ENCODE data around the gene CNIH3. TPM values are rescaled to one million over a fixed set of nuclear protein-coding genes. Genes with fewer than 3 reads are reported as not detected.

Gene CNIH3
- total RNA-seq, 1 donor: 3.6 TPM

DNA sequence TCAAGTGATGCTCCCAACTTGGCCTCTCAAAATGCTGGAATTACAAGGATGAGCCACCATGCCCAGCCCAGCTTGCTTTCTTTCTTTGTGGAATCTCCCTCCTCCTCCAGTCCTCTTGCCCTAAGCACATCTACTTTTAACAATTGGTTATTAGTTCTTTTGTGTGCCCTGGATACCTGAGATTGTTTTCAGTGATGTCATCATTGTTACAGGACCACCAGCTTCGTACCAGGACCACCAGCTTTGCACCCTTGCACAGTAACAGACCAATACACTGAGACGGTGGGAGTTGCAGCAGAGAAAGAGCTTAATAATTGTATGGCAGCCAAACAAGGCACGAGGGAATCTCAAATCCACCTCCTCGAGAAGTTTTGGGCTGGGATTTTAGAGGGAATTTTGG is 71.3 kb downstream of the CNIH3 start:
- no peaks in the 10 kb centered on the region for H3K9me3 ChIP-seq (ENCODE audit: low read depth, low read length)
- no peak for DNase-seq (ENCODE audit: insufficient read length, low spot score, missing footprints)
- no peak overlapping the region for H3K27ac ChIP-seq (ENCODE audit: low read depth, low read length)
- H3K4me2 ChIP-seq (ENCODE audit: insufficient read depth, low read length): no peak overlapping the region
- H4K20me1 ChIP-seq (ENCODE audit: insufficient read depth, low read length): no peaks in the 10 kb centered on the region
- no peak overlapping the region for H3K4me3 ChIP-seq (ENCODE audit: insufficient read depth, low read length)
- no peaks in the 10 kb centered on the region for H3K4me1 ChIP-seq (ENCODE audit: insufficient read depth, low read length)
- H3K36me3 ChIP-seq (ENCODE audit: insufficient read depth, low read length): no peaks in the 10 kb centered on the region
- no peaks in the 10 kb centered on the region for H3K27me3 ChIP-seq (ENCODE audit: insufficient read depth, low read length)
- TF ChIP-seq, protein P1, sequence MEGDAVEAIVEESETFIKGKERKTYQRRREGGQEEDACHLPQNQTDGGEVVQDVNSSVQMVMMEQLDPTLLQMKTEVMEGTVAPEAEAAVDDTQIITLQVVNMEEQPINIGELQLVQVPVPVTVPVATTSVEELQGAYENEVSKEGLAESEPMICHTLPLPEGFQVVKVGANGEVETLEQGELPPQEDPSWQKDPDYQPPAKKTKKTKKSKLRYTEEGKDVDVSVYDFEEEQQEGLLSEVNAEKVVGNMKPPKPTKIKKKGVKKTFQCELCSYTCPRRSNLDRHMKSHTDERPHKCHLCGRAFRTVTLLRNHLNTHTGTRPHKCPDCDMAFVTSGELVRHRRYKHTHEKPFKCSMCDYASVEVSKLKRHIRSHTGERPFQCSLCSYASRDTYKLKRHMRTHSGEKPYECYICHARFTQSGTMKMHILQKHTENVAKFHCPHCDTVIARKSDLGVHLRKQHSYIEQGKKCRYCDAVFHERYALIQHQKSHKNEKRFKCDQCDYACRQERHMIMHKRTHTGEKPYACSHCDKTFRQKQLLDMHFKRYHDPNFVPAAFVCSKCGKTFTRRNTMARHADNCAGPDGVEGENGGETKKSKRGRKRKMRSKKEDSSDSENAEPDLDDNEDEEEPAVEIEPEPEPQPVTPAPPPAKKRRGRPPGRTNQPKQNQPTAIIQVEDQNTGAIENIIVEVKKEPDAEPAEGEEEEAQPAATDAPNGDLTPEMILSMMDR (IDR thresholded peaks at IDR 0.05; ENCODE audit: extremely low read depth, low read depth, low read length): no peak
- no peaks in the 10 kb centered on the region for H3K79me2 ChIP-seq (ENCODE audit: insufficient read depth, low read length)
- no peak overlapping the region for H2AFZ ChIP-seq (ENCODE audit: low read length)

DNA sequence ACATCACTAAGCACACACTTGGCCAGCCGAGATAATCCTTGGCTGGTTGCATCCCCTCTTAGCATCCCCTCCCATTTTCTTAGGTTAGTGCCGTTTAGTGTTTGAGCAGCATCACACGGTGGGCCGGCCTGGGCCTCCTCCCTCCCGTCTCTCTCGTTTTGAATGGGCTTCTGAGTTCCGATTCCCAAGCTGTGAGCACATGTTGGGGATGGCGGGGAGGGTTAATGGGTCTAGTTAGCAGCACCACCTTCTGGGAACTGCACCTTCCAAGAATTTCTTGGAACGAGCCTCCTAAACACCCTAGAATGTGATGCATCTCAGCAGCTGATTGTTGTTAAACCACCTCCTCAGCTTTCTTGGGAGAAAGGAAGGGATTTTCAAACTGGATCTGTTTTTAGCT is 73.3 kb downstream of the CNIH3 start:
- no peaks in the 10 kb centered on the region for H3K36me3 ChIP-seq (ENCODE audit: insufficient read depth, low read length)
- DNase-seq (ENCODE audit: insufficient read length, low spot score, missing footprints): no peak
- H3K4me2 ChIP-seq (ENCODE audit: insufficient read depth, low read length): no peak overlapping the region
- no peak overlapping the region for H2AFZ ChIP-seq (ENCODE audit: low read length)
- H3K27me3 ChIP-seq (ENCODE audit: insufficient read depth, low read length): no peaks in the 10 kb centered on the region
- TF ChIP-seq, protein P1 (IDR thresholded peaks at IDR 0.05; ENCODE audit: extremely low read depth, low read depth, low read length): no peak
- H4K20me1 ChIP-seq (ENCODE audit: insufficient read depth, low read length): no peaks in the 10 kb centered on the region
- no peak overlapping the region for H3K4me3 ChIP-seq (ENCODE audit: insufficient read depth, low read length)
- no peaks in the 10 kb centered on the region for H3K79me2 ChIP-seq (ENCODE audit: insufficient read depth, low read length)
- H3K9me3 ChIP-seq (ENCODE audit: low read depth, low read length): no peaks in the 10 kb centered on the region
- no peak overlapping the region for H3K27ac ChIP-seq (ENCODE audit: low read depth, low read length)
- no peaks in the 10 kb centered on the region for H3K4me1 ChIP-seq (ENCODE audit: insufficient read depth, low read length)

DNA sequence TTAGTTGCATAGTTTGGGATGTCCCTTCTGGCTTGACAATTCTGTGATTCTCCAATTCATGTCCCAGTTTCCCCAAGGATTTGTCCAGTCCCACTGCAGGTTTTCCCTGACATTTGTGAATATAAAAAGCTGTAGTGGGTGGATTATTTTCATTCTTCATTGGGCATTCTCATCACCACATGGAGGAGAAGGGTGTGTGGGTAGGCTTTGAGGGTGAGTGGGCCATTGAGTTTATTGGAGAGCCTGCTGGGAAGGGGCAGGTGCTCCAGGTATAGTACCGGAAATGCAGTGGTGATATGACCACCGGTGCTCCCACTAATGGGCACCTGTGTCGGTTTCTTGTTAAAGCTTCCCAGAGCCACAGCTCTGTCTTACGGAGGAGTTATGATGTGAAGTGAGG is 74.5 kb downstream of the CNIH3 start:
- Histone ChIP-seq H3K27me3 (ENCODE audit: insufficient read depth, low read length) (no peaks in the 10 kb centered on the region), H4K20me1 (ENCODE audit: insufficient read depth, low read length) (no peaks in the 10 kb centered on the region), H3K9me3 (ENCODE audit: low read depth, low read length) (no peaks in the 10 kb centered on the region), H3K36me3 (ENCODE audit: insufficient read depth, low read length) (no peaks in the 10 kb centered on the region), H3K27ac (ENCODE audit: low read depth, low read length) (no peak overlapping the region), H2AFZ (ENCODE audit: low read length) (no peak overlapping the region), H3K4me1 (ENCODE audit: insufficient read depth, low read length) (no peaks in the 10 kb centered on the region), H3K79me2 (ENCODE audit: insufficient read depth, low read length) (no peaks in the 10 kb centered on the region), H3K4me2 (ENCODE audit: insufficient read depth, low read length) (no peak overlapping the region), H3K4me3 (ENCODE audit: insufficient read depth, low read length) (no peak overlapping the region)
- no peak for DNase-seq (ENCODE audit: insufficient read length, low spot score, missing footprints)
- TF ChIP-seq, protein P1 (IDR thresholded peaks at IDR 0.05; ENCODE audit: extremely low read depth, low read depth, low read length): no peak

DNA sequence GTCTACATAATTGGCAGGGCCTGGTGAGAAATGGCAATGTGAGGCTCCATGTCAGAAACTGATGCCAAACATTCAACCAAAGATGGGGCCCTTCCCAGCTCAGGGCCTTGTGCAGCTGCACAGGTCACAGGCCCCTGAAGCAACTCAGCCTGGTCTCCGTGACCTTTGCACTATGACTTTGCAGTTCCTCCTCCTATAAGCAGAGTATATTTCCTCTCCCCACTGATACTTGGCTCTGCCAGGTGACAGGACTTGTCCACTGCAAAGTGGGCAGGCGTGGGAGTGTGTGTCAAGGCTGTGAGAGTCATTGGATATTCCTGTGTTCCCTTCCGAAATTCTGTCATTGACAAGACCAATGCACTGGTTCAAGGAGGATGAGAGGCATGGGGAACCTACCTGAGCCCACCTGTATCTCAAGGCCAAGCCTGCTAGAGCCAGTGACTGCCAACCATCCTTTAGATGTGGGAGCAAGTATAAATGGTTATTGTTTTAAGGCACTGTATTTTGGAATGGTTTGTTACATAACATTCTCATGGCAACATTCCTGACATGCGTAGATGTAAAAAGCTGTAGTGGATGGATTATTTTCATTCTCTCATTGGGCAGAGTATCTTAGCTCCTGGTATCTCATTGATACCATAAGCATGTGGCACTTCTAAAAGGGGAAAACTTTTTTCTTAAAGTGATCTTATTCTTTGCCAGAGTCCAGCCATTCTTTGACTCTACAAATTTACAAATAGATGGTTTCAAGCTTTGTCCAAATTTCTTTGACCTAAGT is 75.2 kb downstream of the CNIH3 start:
- H3K36me3 ChIP-seq (ENCODE audit: insufficient read depth, low read length): no peaks in the 10 kb centered on the region
- DNase-seq (ENCODE audit: insufficient read length, low spot score, missing footprints): no peak
- H2AFZ ChIP-seq (ENCODE audit: low read length): no peak overlapping the region
- no peaks in the 10 kb centered on the region for H3K9me3 ChIP-seq (ENCODE audit: low read depth, low read length)
- H3K4me2 ChIP-seq (ENCODE audit: insufficient read depth, low read length): no peak overlapping the region
- H3K4me3 ChIP-seq (ENCODE audit: insufficient read depth, low read length): no peak overlapping the region
- no peaks in the 10 kb centered on the region for H3K27me3 ChIP-seq (ENCODE audit: insufficient read depth, low read length)
- TF ChIP-seq, protein P1 (IDR thresholded peaks at IDR 0.05; ENCODE audit: extremely low read depth, low read depth, low read length): no peak
- no peaks in the 10 kb centered on the region for H4K20me1 ChIP-seq (ENCODE audit: insufficient read depth, low read length)
- H3K4me1 ChIP-seq (ENCODE audit: insufficient read depth, low read length): no peaks in the 10 kb centered on the region
- no peaks in the 10 kb centered on the region for H3K79me2 ChIP-seq (ENCODE audit: insufficient read depth, low read length)
- H3K27ac ChIP-seq (ENCODE audit: low read depth, low read length): no peak overlapping the region
